HG03045 (cell line): ENCODE measurements around the gene ZNF320.
"Not testable (repeated sequence)": the region's sequence is repeated elsewhere in the genome, so short reads cannot be mapped to it uniquely, and the experiment has no call there.

Experiments
- ATAC-seq: cut with Tn5 transposase; IDR thresholded peaks from one replicate; pipeline ENCODE4 v1.9.1; 2021; ENCODE audit warnings: mild to moderate bottlenecking, moderate library complexity; ENCODE audit not compliant: unreplicated experiment

Gene ZNF320

DNA sequence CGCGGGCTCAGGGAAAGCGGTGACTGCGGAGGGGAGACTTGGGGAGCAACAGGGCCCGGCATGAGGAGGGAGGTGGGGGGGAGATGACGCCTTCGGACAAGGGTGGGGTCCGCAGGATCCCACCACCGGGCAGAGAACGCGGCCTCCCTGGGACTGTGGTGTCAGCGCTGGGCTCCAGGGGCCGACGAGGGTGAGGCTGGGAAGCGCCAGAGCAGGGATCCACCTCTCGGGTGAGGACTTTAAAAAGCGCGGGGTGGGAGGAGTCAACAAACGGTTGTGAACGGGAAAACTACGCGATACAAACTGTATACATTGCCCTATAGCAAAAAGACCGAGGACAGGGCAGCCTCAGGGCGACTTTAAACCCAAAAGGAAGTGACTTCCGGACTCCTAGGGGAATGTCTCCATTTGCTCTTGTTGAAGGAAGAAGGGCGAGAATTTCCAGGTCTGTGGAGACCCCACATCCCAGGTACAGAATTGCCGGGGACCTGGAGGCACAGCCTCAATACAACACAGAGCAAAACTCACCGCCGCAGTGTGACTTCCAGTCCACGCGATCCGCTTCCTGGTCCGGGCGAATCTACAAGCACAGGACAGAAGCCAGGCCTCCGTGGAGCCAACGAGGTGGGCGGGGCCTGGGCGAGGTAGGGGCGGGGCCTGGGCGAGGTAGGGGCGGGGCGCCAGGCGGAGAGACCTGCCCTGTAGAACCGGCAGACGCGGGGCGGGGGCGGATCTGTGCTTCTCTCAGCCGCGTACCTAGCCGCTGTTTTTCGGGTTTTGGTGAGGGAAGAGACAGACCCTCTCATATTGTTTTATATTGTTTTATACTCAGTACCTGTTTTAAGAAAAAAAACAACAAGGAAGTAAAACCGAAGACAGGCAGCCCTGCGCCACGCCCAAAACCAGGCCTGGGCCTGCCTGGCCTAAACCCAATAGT lies 25.7 kb upstream of the ZNF320 start, which contains the start of gene ZNF888:
Gene ZNF888 (minus strand): TSS at position 588 of the 937 bp plus-strand sequence. CDS start 5,555 bp downstream, outside the sequence.
- ATAC-seq, result peak; percentile 96

DNA sequence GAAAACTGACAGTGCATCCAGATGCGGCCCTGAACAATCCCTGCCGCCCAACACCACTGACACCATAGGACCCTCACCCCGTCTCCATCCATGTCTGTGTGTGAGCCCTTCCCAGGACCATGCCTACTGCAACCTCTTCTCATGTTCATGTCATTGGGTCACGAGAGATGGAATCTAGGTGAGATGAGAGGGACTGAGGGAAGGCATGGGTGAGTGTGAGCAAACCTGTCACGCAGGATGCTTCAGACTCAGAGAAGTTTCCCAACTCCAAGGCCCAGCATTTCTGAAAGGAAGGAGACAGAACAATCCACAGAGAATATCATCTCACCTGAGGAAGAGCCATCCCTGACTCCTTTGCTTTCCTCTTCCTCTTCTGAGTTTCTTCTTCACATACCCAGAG lies 20.1 kb upstream of the ZNF320 start:
- no peak for ATAC-seq

DNA sequence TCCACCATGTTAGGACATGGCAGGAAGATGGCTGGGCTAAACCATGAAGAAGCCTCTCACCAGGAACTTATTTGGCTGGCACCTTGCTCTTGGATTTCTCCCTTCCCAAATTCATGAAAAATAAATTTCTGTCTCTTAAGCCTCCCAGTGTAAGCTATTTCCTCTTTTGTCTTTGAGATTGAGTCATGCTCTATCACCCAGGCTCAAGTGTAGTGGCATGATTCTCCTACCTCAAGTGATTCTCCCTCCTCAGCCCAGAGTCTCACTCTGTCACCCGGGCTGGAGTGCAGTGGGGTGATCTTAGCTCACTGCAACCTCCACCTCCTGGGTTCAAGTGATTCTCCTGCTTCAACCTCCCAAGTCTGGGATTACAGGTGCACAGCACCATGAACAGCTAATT lies 13.2 kb upstream of the ZNF320 start:
- no peak for ATAC-seq

DNA sequence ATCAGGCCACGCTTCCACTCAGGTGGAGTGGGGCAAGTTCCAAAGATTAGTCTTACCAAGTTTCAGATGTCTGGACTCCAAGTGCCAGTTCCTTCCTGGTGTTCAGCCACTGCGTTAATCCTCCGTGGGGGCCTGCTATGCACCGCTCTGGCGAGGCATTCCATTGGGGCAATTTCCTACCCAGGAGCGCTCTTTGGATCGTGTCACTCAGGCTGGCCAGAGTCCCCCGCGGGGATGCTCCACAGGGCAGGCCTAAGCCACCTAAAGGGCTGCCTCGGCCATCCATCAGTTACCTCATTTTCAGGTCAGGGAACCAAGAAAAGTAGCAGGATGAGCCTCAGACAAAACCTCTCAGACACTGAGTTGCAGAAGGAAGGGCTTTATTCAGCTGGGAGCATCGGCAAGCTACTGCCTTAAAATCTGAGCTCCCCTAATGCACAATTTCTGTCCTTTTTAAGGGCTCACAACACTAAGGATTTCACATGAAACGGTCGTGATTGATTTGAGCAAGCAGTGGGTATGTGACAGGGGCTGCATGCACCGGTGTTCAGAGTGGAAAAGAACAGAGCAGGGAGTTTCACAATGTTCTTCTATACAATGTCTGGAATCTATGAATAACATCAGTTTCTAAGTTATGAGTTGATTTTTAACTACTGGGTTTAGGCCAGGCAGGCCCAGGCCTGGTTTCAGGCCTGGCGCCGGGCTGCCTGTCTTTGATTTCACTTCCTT lies 6.8 kb upstream of the ZNF320 start:
- ATAC-seq, result not testable (repeated sequence)

DNA sequence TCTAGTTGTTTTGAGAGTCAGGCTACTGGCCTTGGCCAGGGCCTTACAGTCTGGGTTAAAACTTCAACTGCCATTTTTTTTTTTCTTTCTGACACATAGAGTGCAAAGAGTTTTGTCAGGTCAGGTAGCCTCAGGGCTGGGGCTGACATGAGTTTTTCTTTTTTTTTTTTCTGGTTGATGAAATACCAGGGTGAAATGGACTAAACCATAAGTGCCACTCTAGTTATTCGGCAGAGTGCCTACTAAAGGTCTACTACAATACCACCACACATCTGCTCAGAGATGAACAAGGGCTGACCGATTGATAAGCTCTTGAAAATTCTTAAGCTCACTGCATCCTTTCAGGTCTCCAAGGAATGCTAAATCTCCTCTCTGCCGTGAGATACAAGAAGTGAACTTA lies 4.4 kb upstream of the ZNF320 start:
- no peak for ATAC-seq

DNA sequence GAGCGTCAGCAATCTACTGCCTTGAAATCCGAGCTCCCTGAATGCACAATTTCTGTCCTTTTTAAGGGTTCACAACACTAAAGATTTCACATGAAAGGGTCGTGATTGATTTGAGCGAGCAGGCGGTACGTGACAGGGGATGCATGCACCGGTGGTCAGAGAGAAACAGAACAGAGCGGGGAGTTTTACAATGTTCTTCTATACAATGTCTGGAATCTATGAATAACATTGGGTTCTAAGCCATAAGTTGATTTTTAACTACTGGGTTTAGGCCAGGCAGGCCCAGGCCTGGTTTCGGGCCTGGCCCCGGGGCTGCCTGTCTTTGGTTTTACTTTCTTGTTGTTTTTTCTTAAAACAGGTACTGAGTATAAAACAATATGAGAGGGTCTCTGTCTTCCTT lies 1.2 kb upstream of the ZNF320 start:
- not testable (repeated sequence) for ATAC-seq

DNA sequence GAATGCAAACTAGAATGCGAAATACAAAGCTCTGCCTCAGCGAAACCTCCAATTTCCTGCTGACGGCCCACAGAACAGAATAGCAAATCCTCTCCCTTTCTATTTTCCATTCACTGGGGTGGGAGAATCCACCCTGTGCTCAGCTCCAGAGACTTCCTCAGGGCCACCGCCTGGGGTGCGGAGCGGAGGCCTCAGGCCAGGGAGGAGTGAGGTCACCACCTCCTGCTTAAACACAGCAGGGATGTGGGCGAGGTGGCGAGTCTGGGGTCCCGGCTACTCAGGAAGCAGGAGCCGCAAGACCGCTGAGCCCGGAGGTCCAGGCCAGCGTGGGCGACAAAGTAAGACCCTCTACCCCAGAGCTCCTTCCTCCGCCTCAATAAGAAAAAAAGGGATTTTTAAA lies 666 bp upstream of the ZNF320 start:
- no peak for ATAC-seq

DNA sequence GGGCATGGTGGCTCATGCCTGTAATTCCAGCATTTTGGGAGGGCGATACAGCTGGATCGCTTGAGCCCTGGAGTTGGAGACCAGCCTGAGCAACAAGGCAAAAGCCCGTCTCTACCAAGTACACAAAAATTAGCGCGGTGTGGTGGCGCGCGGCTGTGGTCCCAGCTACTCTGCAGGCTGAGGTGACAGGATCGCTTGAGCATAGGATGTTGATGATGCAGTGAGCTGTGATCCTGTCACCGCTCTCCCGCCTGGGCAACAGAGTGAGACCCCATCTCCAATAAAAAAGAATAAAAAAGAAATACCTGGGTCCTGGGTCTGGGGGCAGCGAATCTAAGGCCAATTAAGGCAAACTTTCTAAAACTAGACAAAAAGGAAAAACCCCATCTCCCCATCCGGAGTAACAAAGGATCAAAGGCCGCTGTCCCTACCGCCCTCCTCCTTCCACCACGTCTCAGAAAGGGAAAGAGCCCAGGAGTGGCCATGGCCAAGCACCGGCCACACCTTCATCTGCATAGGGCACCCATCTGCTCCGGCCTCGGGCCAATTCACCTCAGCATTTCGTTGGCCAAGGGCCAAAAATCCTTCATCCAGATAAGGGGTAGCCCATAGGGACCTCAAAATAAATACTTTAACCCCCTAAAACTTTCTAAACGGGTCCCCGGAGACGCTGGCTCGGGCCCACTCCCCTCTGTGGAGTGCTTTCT lies 851 bp downstream of the ZNF320 start:
- no peak for ATAC-seq

DNA sequence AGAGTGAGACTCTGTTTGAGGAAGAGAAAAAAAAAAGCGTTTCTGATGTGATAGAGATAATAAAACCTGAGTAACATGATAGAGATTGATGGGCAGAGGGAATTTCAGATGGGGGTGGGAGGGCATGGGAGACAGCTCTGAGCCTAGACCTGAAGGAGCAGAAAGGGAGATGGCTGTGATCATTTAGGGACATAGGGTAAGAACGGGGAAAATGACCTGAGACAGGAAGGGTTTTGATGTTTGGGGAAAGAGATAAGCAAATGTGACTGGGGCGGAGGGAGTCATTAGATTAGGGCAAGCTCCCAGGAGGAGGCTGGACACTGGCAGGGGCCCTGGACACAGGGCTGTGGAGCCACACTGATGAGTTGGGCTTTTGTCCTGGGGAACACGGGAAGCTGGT lies 6.1 kb downstream of the ZNF320 start:
- no peak for ATAC-seq

DNA sequence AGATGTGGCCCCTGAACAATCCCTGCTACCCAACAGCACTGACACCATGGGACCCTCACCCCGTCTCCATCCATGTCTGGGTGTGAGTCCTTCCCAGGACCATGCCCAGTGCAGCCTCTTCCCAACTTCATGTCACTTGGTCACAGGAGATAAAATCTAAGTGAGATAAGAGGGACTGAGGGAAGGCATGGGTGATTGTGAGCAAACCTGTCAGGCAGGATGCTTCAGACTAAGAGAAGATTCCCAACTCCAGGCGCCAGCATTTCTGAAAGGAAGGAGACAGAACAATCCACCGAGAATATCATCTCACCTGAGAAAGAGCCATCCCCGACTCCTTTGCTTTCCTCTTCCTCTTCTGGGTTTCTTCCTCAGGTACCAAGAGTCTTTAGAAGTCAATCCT lies 7.5 kb downstream of the ZNF320 start:
- no peak for ATAC-seq

DNA sequence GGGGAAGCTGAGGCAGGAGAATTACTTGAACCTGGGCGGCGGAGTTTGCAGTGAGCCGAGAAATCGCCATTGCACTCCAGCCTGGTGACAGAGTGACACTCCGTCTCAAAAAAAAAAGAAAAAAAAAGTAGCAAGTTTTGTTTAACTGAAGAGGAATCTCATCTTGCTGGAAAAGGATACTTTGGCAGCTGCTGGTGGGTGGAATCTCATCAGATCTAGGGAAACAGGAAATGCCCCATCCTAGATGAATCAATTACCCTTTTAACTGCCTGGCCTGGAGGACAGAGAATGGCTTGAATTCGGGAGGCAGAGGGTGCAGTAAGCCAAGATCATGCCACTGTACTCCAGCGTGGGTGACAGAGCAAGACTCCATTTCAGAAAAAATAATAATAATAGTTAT lies 8.4 kb downstream of the ZNF320 start:
- ATAC-seq, result no peak

DNA sequence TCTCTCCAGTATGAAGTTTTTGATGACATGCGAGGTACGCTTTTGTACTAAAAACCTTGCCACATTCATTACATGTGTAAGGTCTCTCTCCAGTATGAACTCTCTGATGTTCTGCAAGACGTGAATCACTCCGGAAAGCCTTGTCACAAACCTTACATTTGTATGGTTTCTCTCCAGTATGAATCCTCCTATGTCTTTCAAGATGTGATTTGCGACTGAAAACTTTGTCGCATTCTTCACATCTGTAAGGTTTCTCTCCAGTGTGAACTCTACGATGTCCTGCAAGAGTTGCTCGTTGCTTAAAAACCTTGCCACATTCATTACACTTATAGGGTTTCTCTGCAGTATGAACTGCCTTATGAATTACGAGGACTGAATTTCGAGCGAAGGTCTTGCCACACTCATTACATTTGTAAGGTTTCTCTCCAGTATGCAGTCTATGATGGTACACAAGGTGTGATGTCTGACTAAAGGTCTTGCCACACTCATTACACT lies 16.5 kb downstream of the ZNF320 start:
- ATAC-seq, result no peak

DNA sequence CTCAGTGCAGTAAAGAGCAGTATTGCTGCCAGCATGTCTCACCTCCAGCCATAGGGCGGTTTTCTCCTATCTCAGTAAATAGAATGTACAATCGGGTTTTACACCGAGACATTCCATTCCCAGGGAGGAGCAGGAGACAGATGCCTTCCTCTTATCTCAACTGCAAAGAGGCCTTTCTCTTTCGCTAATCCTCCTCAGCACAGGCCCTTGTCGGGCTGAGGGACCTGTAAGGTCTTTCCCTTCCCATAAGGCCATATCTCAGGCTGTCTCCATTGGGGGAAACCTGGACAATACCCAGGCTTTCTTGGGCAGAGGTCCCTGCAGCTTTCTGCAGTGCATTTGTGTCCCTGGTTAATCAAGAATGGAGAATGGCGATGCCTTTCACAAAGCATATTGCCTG lies 24.4 kb downstream of the ZNF320 start:
- ATAC-seq, result not testable (repeated sequence)

DNA sequence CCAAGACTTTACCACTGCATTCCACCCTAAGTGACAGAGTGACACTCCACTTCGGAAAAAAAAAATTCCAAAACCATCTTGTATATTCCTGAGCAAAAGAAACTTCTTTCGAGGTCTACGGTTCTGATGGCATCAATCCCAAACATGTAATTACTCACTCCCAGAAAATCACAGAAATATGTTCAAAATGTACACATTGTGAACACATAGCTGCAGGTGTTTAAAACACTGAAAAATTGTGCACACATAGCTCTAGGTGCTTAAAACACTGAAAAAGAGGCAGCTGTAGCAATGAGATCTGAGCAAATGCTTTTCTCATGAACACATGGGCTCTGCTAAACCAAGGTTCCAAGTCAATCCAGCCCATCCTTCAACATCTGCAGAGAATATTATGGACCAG lies 26.0 kb downstream of the ZNF320 start:
- ATAC-seq, result no peak

DNA sequence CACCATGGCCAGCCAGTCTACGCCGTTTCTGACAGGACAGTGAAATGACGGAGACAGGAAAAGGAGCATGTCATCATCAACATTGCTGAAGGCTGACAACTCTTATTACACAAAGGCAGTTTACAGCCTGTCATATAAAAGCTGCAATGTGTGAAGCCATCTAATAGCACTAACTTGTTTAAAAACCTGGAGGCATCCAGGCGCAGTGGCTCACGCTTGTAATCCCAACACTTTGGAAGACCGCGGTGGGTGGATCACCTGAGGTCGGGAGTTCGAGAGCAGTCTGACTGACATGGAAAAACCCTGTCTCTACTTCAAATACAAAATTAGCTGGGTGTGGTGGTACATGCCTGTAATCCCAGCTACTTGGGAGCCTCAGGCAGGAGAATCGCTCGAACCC lies 29.4 kb downstream of the ZNF320 start:
- not testable (repeated sequence) for ATAC-seq

DNA sequence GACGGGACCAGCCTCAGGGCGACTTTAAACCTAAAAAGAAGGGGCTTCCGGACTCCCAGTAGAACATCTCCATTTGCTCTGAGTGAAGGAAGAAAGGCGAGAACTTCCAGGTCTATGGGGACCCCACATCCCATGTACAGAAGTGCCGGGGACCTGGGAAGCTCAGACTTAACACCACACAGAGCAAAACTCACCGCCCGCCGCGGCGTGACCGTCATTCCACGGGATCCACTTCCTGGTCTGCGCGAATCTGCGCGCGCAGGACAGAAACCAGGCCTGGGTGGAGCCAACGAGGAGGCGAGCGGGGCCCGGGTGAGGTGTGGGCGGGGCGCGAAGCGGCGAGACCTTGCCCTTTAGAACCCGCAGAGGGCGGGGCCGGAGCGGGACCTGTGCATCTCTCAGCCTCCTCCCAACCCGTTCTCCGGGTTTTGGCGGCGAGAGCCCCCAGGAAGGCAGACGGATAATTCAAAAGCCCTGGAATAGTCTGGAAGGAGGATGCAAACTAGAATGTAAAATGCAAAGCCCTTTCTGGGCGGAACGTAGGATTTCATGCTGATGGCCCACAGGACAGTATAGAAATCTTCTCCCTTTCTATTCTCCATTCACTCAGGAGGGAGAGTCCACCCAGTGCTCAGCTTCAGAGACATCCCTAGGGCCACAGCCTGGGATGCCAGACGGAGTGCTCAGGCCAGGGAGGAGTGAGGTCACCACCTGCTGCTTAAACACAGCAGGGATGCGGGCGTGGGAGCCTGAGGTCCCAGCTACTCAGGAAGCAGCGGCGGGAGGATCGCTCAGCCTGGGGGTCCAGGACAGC lies 39.9 kb downstream of the ZNF320 start, which contains the start of gene ZNF468:
Gene ZNF468 (minus strand): TSS at position 242 of the 814 bp plus-strand sequence. CDS start 3,347 bp downstream, outside the sequence.
- peak; percentile 96 for ATAC-seq

DNA sequence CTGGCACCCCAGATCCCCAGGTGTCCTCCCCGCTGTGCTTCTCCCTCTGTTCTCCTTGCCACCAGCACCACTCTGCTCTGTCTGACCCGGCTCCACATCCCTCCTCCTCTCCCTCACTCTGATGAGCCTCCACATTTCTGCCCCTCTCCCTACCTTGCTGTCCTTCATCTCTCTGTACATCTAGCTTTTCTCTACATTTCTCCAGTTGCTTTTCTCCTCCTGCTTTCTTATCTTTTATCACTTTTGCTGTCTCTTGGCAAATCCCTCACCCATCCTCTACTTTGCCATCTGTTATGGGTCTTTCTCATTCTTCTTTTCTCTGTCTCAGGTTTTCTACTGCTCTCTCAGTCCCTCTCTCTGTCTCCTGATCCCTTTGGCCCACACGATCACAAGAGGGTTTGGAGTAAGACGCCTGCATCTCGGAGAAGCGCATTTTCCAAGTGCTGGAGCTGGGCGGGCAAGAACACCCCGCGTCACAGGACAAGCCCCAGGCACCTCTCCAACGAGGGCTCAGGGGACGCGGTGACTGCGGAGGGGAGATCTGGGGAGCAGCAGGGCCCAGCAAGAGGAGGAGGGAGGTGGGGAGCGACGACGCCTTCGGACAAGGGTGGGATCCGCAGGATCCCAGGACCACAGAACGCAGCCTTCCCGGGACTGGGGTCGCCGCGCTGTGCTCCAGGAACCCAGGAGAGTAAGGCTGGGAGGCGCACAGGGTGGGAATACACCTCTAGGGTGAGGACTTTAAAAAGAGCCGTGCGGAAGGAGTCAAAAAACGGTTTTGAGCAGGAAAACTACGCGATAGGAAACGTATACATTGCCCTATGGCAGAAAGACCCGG lies 40.7 kb downstream of the ZNF320 start:
- peak; percentile 31 for ATAC-seq
